ENCODE data around the gene CA9. TPM values are rescaled to one million over a fixed set of nuclear protein-coding genes. Genes with fewer than 3 reads are reported as not detected.

Gene CA9
- total RNA-seq, 1 donor from 2014 or later, result 2.9 TPM

DNA sequence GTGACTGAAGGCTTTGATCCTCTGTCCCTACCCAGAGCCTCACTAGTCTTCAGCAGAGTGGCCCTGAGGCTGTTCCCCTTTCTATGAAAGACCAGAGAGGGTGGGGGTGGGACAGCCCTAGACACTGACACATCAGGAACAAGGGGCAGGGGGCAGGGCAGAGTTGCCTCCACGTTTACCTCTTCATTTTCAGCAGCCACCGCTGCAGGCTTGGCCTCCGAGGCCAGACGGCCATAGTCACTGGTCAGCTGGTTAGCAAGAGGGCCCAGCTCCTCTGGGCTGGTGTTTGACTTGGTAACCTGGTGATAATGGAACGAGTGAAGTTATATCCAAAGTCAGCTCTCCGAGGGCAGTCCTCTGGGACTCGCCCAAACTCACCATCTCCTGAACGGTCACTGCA, 31.6 kb downstream of the CA9 start:
- Mint-ChIP-seq H3K27me3 (ENCODE audit: low read depth) (no peaks in the 10 kb centered on the region), H3K4me1 (ENCODE audit: low read depth) (no peaks in the 10 kb centered on the region), H3K9me3 (ENCODE audit: low read depth) (no peaks in the 10 kb centered on the region), H3K4me3 (ENCODE audit: unreplicated experiment) (no peak overlapping the region), H3K27ac (ENCODE audit: unreplicated experiment) (no peak overlapping the region), H3K36me3 (ENCODE audit: low read depth) (peaks cover 60% of the 10 kb centered on the region)
- TF ChIP-seq, protein P1, sequence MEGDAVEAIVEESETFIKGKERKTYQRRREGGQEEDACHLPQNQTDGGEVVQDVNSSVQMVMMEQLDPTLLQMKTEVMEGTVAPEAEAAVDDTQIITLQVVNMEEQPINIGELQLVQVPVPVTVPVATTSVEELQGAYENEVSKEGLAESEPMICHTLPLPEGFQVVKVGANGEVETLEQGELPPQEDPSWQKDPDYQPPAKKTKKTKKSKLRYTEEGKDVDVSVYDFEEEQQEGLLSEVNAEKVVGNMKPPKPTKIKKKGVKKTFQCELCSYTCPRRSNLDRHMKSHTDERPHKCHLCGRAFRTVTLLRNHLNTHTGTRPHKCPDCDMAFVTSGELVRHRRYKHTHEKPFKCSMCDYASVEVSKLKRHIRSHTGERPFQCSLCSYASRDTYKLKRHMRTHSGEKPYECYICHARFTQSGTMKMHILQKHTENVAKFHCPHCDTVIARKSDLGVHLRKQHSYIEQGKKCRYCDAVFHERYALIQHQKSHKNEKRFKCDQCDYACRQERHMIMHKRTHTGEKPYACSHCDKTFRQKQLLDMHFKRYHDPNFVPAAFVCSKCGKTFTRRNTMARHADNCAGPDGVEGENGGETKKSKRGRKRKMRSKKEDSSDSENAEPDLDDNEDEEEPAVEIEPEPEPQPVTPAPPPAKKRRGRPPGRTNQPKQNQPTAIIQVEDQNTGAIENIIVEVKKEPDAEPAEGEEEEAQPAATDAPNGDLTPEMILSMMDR (IDR thresholded peaks at IDR 0.05), result no peak
- DNase-seq (ENCODE audit: low spot score), result no peak

DNA sequence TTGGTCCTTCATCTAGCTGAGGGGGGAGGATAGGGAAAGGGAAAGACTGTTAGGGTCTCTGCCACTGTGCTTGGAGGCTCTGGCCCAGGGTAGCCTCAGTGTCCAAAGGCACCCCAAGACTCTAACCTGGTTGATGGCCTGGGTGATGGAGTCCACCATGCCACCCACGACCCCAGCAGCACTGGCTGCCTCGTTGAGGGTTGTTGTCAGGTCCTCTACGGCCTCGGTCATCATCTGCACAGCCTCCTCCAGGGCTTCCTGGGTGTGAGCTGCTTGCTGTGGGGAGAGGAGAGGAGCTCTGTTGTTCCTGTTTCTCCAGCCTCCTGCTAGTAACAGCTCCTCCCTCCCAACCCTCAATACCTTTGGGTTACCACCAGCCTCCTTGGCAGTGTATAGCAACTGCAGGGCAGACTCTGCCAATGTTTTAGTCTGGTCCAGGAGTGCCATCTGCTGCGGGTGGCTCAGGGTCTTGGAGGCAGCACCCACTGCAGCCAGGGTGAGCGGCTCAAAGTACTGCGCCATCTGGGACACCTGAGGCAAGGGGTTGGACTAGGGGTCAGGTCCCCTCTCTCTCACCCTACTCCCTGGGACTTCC, 32.2 kb downstream of the CA9 start:
- Mint-ChIP-seq H3K27me3 (ENCODE audit: low read depth) (no peaks in the 10 kb centered on the region), H3K9me3 (ENCODE audit: low read depth) (no peaks in the 10 kb centered on the region), H3K36me3 (ENCODE audit: low read depth) (peaks cover 65% of the 10 kb centered on the region), H3K4me3 (ENCODE audit: unreplicated experiment) (no peak overlapping the region), H3K27ac (ENCODE audit: unreplicated experiment) (no peak overlapping the region), H3K4me1 (ENCODE audit: low read depth) (no peaks in the 10 kb centered on the region)
- no peak for DNase-seq (ENCODE audit: low spot score)
- TF ChIP-seq, protein P1 (IDR thresholded peaks at IDR 0.05), result no peak

DNA sequence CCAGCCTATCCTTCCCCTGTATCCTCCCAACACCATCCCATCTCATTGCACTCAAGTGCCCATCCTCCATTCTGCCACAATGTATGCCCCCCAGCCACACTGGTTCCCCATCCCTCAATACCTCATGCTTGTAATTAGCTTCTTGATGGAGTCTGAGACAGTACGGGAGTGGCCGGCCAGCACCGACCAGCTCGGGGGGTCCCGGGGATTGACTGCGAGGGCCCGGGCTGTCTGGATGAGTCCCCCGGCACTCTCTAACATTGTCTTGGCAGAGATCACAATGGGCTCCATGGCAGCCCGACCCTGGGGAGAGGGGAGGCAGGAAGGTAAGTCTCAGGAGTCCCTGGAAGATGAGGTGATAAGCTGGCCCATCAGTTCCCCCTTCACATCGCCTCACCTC, 33.2 kb downstream of the CA9 start:
- H3K36me3 Mint-ChIP-seq (ENCODE audit: low read depth), result peaks cover 71% of the 10 kb centered on the region
- H3K4me1 Mint-ChIP-seq (ENCODE audit: low read depth), result no peaks in the 10 kb centered on the region
- DNase-seq (ENCODE audit: low spot score), result no peak
- no peaks in the 10 kb centered on the region for H3K27me3 Mint-ChIP-seq (ENCODE audit: low read depth)
- H3K27ac Mint-ChIP-seq (ENCODE audit: unreplicated experiment), result peak overlapping the region; percentile 75
- no peaks in the 10 kb centered on the region for H3K9me3 Mint-ChIP-seq (ENCODE audit: low read depth)
- TF ChIP-seq, protein P1 (IDR thresholded peaks at IDR 0.05), result no peak
- no peak overlapping the region for H3K4me3 Mint-ChIP-seq (ENCODE audit: unreplicated experiment)

DNA sequence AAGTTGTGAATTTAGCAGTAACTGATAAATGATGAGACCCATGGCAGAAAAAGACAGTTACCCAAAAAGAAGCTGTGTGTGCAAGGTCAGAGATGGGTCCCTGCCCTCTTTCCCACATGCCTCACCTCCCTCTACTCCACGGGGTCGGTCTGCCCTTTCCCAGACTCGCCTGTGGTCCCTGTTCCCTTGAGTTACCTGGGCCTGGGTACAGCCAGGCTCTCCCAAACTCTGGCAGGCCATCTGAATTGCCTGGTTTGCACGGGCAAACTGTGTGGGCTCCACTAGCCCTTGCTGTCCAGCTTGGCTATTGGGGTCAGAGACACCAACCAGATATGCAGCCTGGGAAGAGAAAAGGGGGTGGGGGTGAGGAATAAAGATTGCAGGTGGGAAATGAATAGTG, 34.4 kb downstream of the CA9 start:
- no peaks in the 10 kb centered on the region for H3K4me1 Mint-ChIP-seq (ENCODE audit: low read depth)
- H3K27ac Mint-ChIP-seq (ENCODE audit: unreplicated experiment), result peak overlapping the region; percentile 64
- TF ChIP-seq, protein P1 (IDR thresholded peaks at IDR 0.05), result no peak
- H3K36me3 Mint-ChIP-seq (ENCODE audit: low read depth), result peaks cover 71% of the 10 kb centered on the region
- H3K27me3 Mint-ChIP-seq (ENCODE audit: low read depth), result no peaks in the 10 kb centered on the region
- no peak overlapping the region for H3K4me3 Mint-ChIP-seq (ENCODE audit: unreplicated experiment)
- no peak for DNase-seq (ENCODE audit: low spot score)
- no peaks in the 10 kb centered on the region for H3K9me3 Mint-ChIP-seq (ENCODE audit: low read depth)

DNA sequence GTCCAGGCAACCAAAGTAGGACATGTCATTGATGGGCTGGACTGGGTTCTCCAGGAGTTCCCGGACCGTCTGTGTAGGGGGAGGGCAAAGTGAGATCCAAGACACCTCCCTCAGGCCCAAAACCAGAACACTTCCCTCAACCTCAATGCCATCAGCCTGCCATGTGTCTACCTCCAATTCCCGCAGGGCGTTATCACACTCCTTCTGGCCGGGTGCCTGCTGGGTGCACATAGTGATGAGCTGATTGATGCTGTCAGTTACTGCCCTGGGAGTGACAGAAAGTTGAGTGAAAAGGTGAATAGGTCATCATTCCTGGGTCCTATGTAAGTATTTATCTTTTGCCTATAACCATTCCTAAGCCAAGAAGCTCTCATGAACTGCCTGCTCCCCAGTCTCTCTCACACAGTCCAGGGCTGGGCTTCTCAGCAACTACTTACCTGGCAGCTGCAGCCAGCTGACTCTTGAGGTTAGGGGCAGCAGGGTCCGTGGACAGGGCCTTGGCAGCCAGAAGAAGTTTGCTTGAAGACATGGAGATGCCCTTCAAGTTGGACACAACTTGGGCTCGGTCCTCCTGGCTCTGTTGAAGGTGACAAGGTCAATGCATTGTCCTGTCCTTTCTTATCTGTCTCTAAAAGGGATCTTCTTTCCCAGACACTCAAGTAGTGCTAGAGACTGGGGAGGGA, 37.2 kb downstream of the CA9 start:
- Mint-ChIP-seq H3K4me1 (ENCODE audit: low read depth) (no peaks in the 10 kb centered on the region), H3K27ac (ENCODE audit: unreplicated experiment) (no peak overlapping the region), H3K9me3 (ENCODE audit: low read depth) (no peaks in the 10 kb centered on the region), H3K4me3 (ENCODE audit: unreplicated experiment) (no peak overlapping the region), H3K36me3 (ENCODE audit: low read depth) (peaks cover 67% of the 10 kb centered on the region), H3K27me3 (ENCODE audit: low read depth) (no peaks in the 10 kb centered on the region)
- TF ChIP-seq, protein P1 (IDR thresholded peaks at IDR 0.05), result no peak
- DNase-seq (ENCODE audit: low spot score), result no peak
